GM23338 (cell line): ENCODE measurements around the gene GRAMD1A.

ENCODE experiments used
- CREB1 ChIP-seq: fragments of 250-450 bp; sonication (Bioruptor Pico); IDR thresholded peaks from 2 replicates; pipeline ENCODE4 v1.5.0; 2020; ENCODE audit warnings: low read depth, mild to moderate bottlenecking, moderate library complexity
- CTCF ChIP-seq, 2 experiments: fragments of 200-600 bp in 1 of 2; sonication (generic) in 1 of 2; conservative IDR thresholded peaks; 2 replicates each; pipeline versions ENCODE4 v1.5.1 to v1.6.1; 2016 to 2017; ENCODE audit warnings: antibody characterized with exemption in 2 of 2, low read depth in 2 of 2, mild to moderate bottlenecking in 2 of 2, moderate library complexity in 1 of 2
- EZH2 ChIP-seq: fragments of 200-600 bp; sonication (generic); IDR thresholded peaks from one replicate; pipeline ENCODE4 v1.8.0; 2017; ENCODE audit warnings: antibody characterized with exemption, mild to moderate bottlenecking, low read depth; ENCODE audit not compliant: unreplicated experiment
- EZH2phosphoT487 ChIP-seq: fragments of 200-600 bp; sonication (generic); IDR thresholded peaks from one replicate; pipeline ENCODE4 v1.8.1; 2018; ENCODE audit warnings: antibody characterized with exemption; ENCODE audit not compliant: unreplicated experiment
- JUNB ChIP-seq: IDR thresholded peaks from one replicate; pipeline ENCODE4 v1.6.1; 2016; ENCODE audit warnings: antibody characterized with exemption; ENCODE audit not compliant: unreplicated experiment
- POLR2AphosphoS5 ChIP-seq: IDR thresholded peaks from 2 replicates; pipeline ENCODE4 v1.6.1; 2016; ENCODE audit warnings: antibody characterized with exemption, low read depth
- REST ChIP-seq: IDR thresholded peaks from one replicate; pipeline ENCODE4 v1.6.1; 2018; ENCODE audit warnings: antibody characterized with exemption; ENCODE audit not compliant: unreplicated experiment
- ZNF114 ChIP-seq: fragments of 250-450 bp; sonication (Bioruptor Pico); IDR thresholded peaks from 2 replicates; pipeline ENCODE4 v1.5.0; 2020; ENCODE audit warnings: mild to moderate bottlenecking, moderate library complexity

GRCh38 chr19:35043906-35044305, 43.8 kb downstream of the GRAMD1A start:
- TF ChIP-seq EZH2 (no peak), CTCF (conservative IDR thresholded peaks at IDR 0.05; ENCODE audit: low read depth in 2 of 2) (no peak), REST (no peak), EZH2phosphoT487 (no peak), ZNF114 (no peak), CREB1 (no peak), POLR2AphosphoS5 (no peak), JUNB (no peak)
